ENCODE data around the gene CDC42EP3.
A peak's percentile ranks its signal among the peaks of the same experiment; 100 is the strongest.

Gene CDC42EP3

DNA sequence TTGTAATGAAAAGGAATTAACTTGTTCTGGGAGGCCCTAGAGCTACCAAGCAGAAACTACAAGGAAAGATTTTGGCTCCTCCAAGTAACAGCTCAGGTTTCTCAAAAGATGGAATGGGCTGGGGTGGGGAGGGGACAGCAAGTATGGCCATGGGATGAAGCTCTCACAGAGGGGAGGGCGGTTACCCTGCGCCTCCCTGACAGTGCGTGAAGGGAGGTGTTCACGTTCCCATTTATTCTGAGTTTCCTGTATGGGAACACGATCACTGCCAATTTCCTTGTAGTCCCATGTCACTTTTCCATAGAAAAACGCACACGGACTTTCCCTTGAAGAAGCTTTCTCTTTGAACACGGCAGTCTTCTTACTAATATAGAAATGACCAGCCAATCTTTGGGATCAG is 17.0 kb downstream of the CDC42EP3 start:
- Mint-ChIP-seq H3K27ac (peak overlapping the region; percentile 89), H3K36me3 (ENCODE audit: low read depth) (peaks cover 85% of the 10 kb centered on the region), H3K9me3 (no peaks in the 10 kb centered on the region), H3K27me3 (no peaks in the 10 kb centered on the region), H3K4me1 (ENCODE audit: low read depth) (peaks cover 96% of the 10 kb centered on the region), H3K4me3 (peak overlapping the region; percentile 52)
- no peak for DNase-seq

DNA sequence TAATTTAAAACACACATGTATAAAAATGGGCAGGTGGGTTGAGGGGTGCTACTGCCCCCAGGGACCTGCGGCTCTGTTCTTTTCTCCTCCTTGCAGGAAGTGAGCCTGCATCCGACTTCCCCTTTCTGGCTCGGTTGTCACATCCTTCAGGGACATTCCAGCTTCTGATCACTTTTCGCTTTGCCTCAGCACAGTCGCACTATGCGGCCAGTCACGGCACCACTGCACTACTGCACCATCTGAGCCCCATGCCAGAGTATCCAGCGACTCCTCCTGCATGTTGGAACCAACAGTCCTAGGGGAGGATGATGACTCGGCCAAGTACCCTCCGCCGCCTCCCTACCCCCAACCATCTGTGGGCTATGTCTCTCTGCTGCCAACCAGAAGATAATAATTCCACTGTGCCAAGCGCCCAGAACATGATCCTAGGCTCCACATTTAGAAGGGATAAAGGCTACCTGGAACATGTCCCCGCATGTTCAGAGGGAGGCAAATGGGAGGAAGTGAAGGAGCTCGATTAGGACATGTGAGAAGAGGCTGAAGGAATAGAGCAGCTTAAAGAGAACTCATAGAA is 17.6 kb downstream of the CDC42EP3 start:
- Mint-ChIP-seq H3K27me3 (no peaks in the 10 kb centered on the region), H3K36me3 (ENCODE audit: low read depth) (peaks cover 85% of the 10 kb centered on the region), H3K4me1 (ENCODE audit: low read depth) (peaks cover 95% of the 10 kb centered on the region), H3K27ac (peak overlapping the region; percentile 89), H3K9me3 (no peaks in the 10 kb centered on the region), H3K4me3 (no peak overlapping the region)
- no peak for DNase-seq

- DNase-seq = no peak
- Mint-ChIP-seq H3K9me3 (peaks cover 1% of the 10 kb centered on the region), H3K4me1 (ENCODE audit: low read depth) (peaks cover 95% of the 10 kb centered on the region), H3K27ac (peak overlapping the region; percentile 92), H3K4me3 (no peak overlapping the region), H3K36me3 (ENCODE audit: low read depth) (peaks cover 87% of the 10 kb centered on the region), H3K27me3 (no peaks in the 10 kb centered on the region)
These were observed 18.3 kb downstream of the CDC42EP3 start for GRCh38 chr2:37653093-37653492.

DNA sequence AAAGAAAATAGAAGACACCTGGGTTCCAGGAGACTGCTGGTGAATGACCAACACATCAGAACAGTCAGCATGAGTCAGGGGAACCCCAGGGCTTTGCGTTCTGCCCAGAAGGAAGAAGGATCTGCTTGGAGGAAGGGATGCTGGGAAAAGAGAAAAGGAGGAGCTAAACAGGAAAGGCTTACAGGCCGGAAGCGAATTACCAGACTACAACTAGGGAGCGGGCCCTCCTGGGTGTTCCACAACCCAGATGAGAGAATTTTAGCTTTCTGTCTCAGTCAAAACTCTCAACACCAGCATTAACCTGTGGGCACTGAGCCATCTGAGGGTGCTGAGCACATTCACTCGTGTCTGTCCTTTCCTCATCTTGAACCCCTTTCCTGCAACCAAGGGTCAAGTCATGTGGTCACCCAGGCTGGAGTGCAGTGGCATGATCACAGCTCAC is 19.2 kb downstream of the CDC42EP3 start:
- Mint-ChIP-seq H3K36me3 (ENCODE audit: low read depth) (peaks cover 87% of the 10 kb centered on the region), H3K9me3 (peaks cover 3% of the 10 kb centered on the region), H3K27ac (peak overlapping the region; percentile 92), H3K27me3 (no peaks in the 10 kb centered on the region), H3K4me3 (peak overlapping the region; percentile 23), H3K4me1 (ENCODE audit: low read depth) (peaks cover 95% of the 10 kb centered on the region)
- no peak for DNase-seq

DNA sequence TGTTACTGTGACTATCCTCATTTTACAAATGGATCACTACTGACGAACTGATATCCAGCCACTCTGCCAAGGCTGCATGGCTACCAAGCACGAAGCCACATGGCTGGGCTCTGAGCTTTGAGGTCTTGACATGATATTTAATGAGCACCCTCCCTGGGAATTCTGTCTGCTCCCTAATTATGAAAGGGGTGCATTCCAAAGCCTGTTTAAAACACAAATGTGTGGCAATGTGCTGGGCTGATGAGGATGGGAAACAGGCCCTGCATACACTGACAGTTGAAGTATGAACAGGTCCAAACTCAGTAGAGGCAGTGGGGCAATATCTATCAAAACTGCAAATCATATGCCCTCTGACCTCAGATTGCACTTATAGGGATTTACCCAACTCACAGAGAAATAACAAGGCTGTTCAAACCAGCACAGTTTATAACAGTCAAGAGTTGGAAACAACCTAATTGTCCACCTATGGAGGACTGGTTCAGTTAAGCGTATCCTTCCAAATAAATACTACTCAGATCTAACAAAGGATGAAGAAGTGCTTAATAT is 20.8 kb downstream of the CDC42EP3 start:
- H3K4me3 Mint-ChIP-seq = no peak overlapping the region
- H3K4me1 Mint-ChIP-seq (ENCODE audit: low read depth) = peaks cover 95% of the 10 kb centered on the region
- H3K27ac Mint-ChIP-seq = peak overlapping the region; percentile 78

DNA sequence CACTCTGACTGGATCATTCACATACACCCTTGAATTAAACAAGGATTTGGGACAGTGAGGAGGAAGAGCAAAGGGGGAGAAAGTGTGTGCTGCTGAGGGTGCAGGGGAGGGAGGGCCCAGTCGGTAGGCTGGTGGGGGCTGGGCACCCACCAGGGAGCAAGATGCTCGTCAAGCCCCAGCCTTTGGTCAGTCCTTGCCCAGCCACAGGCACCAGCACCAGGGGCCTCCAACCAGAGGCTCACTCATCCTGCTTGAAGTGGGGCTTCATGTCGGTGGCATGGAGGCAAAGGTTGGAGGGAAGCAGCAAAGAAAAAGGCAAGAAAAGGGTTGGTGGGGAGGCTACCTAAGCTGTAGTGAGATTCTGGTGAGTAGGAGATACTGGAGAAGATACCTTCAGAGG is 21.9 kb downstream of the CDC42EP3 start:
- DNase-seq = no peak
- Mint-ChIP-seq H3K36me3 (ENCODE audit: low read depth) (peaks cover 92% of the 10 kb centered on the region), H3K4me3 (no peak overlapping the region)

More for the DNA sequence above, 20.8 kb downstream of the CDC42EP3 start:
- Mint-ChIP-seq H3K9me3 (peaks cover 4% of the 10 kb centered on the region), H3K36me3 (ENCODE audit: low read depth) (peaks cover 92% of the 10 kb centered on the region), H3K27me3 (no peaks in the 10 kb centered on the region)
- no peak for DNase-seq

GRCh38 chr2:37648331-37649011 is 23.0 kb downstream of the CDC42EP3 start:
- Mint-ChIP-seq H3K27me3 (no peaks in the 10 kb centered on the region), H3K4me1 (ENCODE audit: low read depth) (peaks cover 95% of the 10 kb centered on the region), H3K4me3 (peak overlapping the region; percentile 40), H3K27ac (peak overlapping the region; percentile 94), H3K9me3 (peaks cover 7% of the 10 kb centered on the region), H3K36me3 (ENCODE audit: low read depth) (peaks cover 93% of the 10 kb centered on the region)
- DNase-seq = no peak

More for the DNA sequence above, 21.9 kb downstream of the CDC42EP3 start:
- Mint-ChIP-seq H3K4me1 (ENCODE audit: low read depth) (peaks cover 94% of the 10 kb centered on the region), H3K9me3 (peaks cover 4% of the 10 kb centered on the region), H3K27me3 (no peaks in the 10 kb centered on the region), H3K27ac (peak overlapping the region; percentile 94)

- Mint-ChIP-seq H3K9me3 (peaks cover 12% of the 10 kb centered on the region), H3K4me1 (ENCODE audit: low read depth) (peaks cover 95% of the 10 kb centered on the region), H3K27ac (peak overlapping the region; percentile 94), H3K27me3 (no peaks in the 10 kb centered on the region), H3K36me3 (ENCODE audit: low read depth) (peaks cover 93% of the 10 kb centered on the region), H3K4me3 (no peak overlapping the region)
- DNase-seq = no peak
These were observed 23.5 kb downstream of the CDC42EP3 start for GRCh38 chr2:37647971-37648330.

DNA sequence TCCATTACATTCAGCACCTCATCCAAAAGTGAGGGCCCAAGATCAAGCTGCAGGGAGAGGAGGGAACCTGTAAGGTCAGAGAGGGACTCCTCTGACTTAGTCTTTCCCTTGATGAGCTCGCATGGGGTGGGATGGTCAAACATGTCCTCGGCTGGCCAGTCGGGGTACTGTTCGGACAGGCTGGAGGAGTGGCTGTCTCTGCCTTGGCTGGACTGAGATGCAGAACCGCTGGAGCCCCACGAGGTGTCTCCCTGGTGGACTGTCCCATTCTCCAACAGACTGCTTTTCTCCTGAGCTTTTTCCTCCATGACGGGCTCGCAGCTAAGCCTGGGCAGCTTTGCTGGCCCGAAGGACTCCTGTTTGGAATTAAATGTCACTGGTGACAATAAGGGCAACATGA is 25.6 kb downstream of the CDC42EP3 start:
- Mint-ChIP-seq H3K27me3 (no peaks in the 10 kb centered on the region), H3K4me1 (ENCODE audit: low read depth) (peaks cover 96% of the 10 kb centered on the region), H3K4me3 (no peak overlapping the region), H3K27ac (peak overlapping the region; percentile 87), H3K36me3 (ENCODE audit: low read depth) (peaks cover 98% of the 10 kb centered on the region), H3K9me3 (peaks cover 21% of the 10 kb centered on the region)
- DNase-seq = no peak

- no peak overlapping the region for H3K4me3 Mint-ChIP-seq
- H3K27me3 Mint-ChIP-seq = no peaks in the 10 kb centered on the region
- peaks cover 92% of the 10 kb centered on the region for H3K4me1 Mint-ChIP-seq (ENCODE audit: low read depth)
- peak overlapping the region; percentile 87 for H3K27ac Mint-ChIP-seq
- peaks cover 21% of the 10 kb centered on the region for H3K9me3 Mint-ChIP-seq
- DNase-seq = no peak
- peaks cover 96% of the 10 kb centered on the region for H3K36me3 Mint-ChIP-seq (ENCODE audit: low read depth)
These were observed 26.1 kb downstream of the CDC42EP3 start for GRCh38 chr2:37645362-37645761.

DNA sequence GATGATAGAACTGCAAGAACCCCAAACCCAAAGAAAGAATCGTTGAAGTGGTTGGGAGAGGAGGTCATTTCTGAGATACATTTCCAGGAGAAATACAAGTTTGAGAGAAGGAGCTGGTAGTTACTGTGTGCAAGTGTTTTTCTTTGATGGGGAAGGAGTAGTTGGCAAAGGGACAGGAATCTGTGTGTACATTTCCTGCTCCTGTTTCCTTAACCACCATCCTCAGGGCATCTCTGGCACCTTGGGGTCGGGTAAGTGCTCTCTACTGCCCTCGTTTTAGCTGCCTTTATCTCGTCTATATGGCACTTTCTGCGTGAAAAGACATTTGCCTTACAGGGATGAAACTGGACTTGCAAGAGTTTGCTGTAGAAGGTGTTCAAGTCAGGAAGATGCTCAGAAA is 27.3 kb downstream of the CDC42EP3 start:
- peaks cover 91% of the 10 kb centered on the region for H3K4me1 Mint-ChIP-seq (ENCODE audit: low read depth)
- no peaks in the 10 kb centered on the region for H3K27me3 Mint-ChIP-seq
- no peak for DNase-seq
- H3K9me3 Mint-ChIP-seq = peaks cover 21% of the 10 kb centered on the region
- peaks cover 92% of the 10 kb centered on the region for H3K36me3 Mint-ChIP-seq (ENCODE audit: low read depth)
- no peak overlapping the region for H3K4me3 Mint-ChIP-seq
- H3K27ac Mint-ChIP-seq = peak overlapping the region; percentile 84

DNA sequence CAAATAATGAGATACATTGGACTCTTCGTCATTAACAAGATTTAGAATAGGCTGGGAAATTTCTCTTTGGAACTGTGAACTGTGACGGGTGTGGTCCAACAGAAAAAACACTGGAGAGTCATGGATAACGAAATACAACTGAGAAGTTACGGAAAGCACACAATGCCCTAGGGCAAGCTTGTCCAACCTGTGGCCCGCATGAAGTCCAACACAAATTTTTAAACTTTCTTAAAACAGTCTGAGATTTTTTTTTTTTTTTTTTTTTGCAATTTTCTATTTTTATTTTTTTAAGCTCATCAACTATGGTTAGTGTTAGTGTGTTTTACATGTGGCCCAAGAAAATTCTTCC is 27.7 kb downstream of the CDC42EP3 start:
- DNase-seq = no peak
- Mint-ChIP-seq H3K36me3 (ENCODE audit: low read depth) (peaks cover 87% of the 10 kb centered on the region), H3K9me3 (peaks cover 21% of the 10 kb centered on the region), H3K27ac (peak overlapping the region; percentile 84), H3K4me1 (ENCODE audit: low read depth) (peaks cover 91% of the 10 kb centered on the region), H3K27me3 (no peaks in the 10 kb centered on the region), H3K4me3 (no peak overlapping the region)

DNA sequence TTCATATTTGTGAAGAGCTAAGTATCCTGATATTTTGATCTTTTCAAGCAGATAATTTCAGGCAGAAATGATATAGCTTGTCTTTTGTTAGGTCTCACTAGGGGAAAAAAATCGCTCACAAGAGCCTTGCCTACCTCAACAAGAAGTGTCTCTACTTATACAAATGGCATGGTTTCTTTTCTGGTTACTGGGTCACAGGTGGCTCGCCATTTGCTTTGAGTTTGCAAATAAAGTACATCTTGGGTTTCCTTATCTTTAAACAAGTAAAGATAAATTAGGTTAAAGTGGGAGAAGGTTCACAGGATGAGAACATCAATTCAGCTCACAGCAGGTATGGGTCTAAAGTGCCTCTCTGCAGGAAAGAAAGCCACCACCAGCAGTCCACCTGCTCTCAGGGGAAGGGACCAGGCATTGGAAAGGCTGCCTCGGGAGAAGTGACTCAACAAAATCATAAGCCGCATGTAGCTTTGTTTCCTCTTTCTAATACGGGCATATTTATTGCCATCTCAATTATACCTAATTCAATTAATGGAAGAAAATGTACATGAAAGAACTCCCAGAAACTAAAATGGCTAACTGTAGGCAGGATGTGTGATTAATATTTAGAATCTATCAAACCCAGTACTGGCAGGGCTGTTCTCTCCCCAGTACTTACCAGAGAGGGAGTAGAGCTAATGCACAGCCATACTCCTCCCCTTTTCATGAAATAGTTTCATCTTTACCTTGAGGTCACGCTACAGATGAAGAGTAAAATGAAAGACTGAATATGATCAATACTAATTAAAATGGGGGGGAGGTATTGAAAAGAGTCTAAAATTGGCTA is 28.3 kb downstream of the CDC42EP3 start:
- H3K36me3 Mint-ChIP-seq (ENCODE audit: low read depth) = peaks cover 81% of the 10 kb centered on the region
- peaks cover 20% of the 10 kb centered on the region for H3K9me3 Mint-ChIP-seq
- peak overlapping the region; percentile 84 for H3K27ac Mint-ChIP-seq
- H3K4me3 Mint-ChIP-seq = no peak overlapping the region
- DNase-seq = no peak
- peaks cover 91% of the 10 kb centered on the region for H3K4me1 Mint-ChIP-seq (ENCODE audit: low read depth)
- H3K27me3 Mint-ChIP-seq = no peaks in the 10 kb centered on the region

- Mint-ChIP-seq H3K27ac (peak overlapping the region; percentile 41), H3K4me1 (ENCODE audit: low read depth) (peaks cover 91% of the 10 kb centered on the region), H3K36me3 (ENCODE audit: low read depth) (peaks cover 67% of the 10 kb centered on the region), H3K4me3 (no peak overlapping the region), H3K9me3 (peaks cover 19% of the 10 kb centered on the region), H3K27me3 (no peaks in the 10 kb centered on the region)
- no peak for DNase-seq
These were observed 29.8 kb downstream of the CDC42EP3 start for GRCh38 chr2:37641582-37642171.

Data from activated T-cell treated with anti-CD3 and anti-CD28 coated beads, Interleukin-2, amount 50 U/mL, for 24 hours (primary cell).